GM10266 (cell line): ENCODE measurements around the gene FLNB.

Experiments used
- DNase-seq: peaks from one replicate; pipeline ENCODE4 v3.0.0; 2012; ENCODE audit errors: extremely low spot score
- TF ChIP-seq, protein P1 (sequence below): IDR thresholded peaks from 2 replicates; pipeline ENCODE4 v1.5.1; 2012; ENCODE audit warnings: mild to moderate bottlenecking, low read depth; ENCODE audit not compliant: control insufficient read depth, insufficient read depth; ENCODE audit errors: missing control alignments

FLNB gene

GRCh38 chr3:58074116-58074715, 66.0 kb downstream of the FLNB start:
- TF ChIP-seq, protein P1, sequence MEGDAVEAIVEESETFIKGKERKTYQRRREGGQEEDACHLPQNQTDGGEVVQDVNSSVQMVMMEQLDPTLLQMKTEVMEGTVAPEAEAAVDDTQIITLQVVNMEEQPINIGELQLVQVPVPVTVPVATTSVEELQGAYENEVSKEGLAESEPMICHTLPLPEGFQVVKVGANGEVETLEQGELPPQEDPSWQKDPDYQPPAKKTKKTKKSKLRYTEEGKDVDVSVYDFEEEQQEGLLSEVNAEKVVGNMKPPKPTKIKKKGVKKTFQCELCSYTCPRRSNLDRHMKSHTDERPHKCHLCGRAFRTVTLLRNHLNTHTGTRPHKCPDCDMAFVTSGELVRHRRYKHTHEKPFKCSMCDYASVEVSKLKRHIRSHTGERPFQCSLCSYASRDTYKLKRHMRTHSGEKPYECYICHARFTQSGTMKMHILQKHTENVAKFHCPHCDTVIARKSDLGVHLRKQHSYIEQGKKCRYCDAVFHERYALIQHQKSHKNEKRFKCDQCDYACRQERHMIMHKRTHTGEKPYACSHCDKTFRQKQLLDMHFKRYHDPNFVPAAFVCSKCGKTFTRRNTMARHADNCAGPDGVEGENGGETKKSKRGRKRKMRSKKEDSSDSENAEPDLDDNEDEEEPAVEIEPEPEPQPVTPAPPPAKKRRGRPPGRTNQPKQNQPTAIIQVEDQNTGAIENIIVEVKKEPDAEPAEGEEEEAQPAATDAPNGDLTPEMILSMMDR, result no peak
- peak; percentile 17 for DNase-seq

DNA sequence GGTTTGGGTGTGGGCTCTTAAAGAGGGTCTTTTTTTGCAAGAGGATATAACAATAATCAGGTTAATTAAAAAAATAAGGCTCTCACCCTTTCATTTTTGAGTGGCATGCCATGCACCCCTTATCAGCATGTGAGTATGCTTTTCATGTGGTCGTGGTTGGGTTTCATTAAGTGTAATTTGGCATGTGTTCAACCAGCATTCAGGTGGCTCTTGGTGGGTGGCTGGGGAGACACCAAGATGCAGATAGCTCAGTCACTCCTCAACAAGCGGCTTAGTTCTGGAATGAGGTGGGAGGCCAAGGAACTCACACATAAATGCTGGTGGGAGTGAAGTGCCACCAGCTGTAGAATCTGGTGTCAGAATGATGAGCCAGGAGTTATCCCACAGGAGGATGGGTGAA, 66.8 kb downstream of the FLNB start:
- DNase-seq, result no peak
- TF ChIP-seq, protein P1, result no peak

DNA sequence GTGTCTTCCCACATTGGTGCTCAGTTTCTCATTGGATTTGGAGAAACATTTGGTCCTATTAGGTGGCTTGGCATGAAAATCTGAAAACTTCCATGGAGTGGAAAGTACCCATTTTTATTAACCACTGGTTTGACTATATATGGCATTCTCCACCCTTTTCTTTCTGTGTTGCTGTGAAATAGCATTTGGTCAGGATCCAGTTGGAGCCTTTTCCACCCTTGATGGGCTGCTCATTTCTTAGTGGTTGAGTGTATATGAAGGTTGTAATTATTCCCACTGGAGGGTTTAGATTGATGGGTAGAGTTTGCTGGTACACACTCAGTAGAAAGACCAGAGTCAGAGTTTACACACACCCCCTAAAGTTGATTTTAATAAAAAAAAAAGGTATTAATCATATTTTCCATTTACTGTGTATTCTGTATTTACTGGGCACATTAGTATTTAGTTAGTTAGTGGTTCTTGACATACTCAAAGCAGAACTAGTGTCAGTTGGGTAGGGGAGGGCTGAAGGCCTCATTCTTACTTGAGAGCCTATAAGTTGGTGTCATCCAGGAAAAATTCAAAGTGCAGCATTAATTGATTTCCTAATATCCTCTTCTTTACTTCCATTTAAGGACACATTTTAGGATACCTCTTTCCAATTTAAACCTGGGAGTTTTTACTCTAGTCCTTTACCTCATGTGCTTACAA, 69.5 kb downstream of the FLNB start:
- no peak for DNase-seq
- TF ChIP-seq, protein P1, result no peak

GRCh38 chr3:58078610-58079009, 70.4 kb downstream of the FLNB start:
- TF ChIP-seq, protein P1, result no peak
- DNase-seq, result no peak

DNA sequence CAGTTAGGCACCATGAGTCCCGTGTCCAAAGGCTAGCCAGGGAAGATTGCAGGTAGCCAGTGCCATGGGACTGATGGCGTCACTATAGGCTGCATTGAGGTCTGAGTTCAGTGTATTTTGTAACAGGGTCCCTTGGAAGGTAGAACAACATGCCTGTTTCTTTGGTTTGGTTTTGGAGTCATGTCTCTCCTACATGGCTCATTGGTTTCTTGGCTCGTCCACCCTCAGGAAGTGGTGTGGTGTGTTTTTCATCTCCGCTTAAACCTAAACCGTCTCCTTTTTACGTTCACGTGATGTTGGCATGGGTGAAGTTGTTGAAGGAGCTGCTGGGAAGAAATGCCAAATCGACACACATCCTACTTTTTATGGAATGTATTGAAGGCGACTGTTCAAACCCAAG, 71.6 kb downstream of the FLNB start:
- TF ChIP-seq, protein P1, result no peak
- DNase-seq, result no peak

GRCh38 chr3:58082047-58082446, 73.8 kb downstream of the FLNB start:
- no peak for DNase-seq
- TF ChIP-seq, protein P1, result no peak

DNA sequence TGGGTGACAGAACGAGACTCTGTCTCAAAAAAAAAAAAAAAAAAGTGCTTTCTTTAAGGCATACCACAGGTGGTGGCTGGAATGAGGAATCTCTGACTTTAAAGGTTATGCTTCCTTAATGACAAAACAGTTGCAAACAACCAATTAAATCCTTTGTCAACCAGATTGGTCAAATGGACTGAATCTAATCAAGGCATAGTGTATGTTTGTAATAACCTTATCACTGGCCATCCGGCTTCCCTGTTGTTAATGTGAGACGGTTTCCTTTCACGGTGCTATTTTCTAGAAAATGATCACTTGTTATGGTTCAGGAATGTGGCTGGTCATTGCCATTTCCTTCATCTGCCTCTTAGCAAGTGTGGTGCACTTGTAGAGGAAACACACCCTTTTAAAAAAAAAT, 75.9 kb downstream of the FLNB start:
- TF ChIP-seq, protein P1, result no peak
- no peak for DNase-seq
